GM12864 (cell line): Measurements from ENCODE around the gene PHTF2.
A peak's percentile ranks its signal among the peaks of the same experiment; 100 is the strongest.

Experiments
- DNase-seq: peaks from one replicate; pipeline ENCODE4 v3.0.0-alpha.2; 2011; ENCODE audit warnings: low read depth
- H3K4me3 ChIP-seq: 2 replicates; pipeline ENCODE4 v1.5.1; 2011; ENCODE audit warnings: mild to moderate bottlenecking, low read depth, low read length, control low read depth
- TF ChIP-seq, protein P1 (sequence below): IDR thresholded peaks from 2 replicates; pipeline ENCODE4 v1.5.1; 2011; ENCODE audit warnings: low read depth, mild to moderate bottlenecking, moderate library complexity, low read length, control low read depth, inconsistent platforms; ENCODE audit errors: missing control alignments

PHTF2 gene

DNA sequence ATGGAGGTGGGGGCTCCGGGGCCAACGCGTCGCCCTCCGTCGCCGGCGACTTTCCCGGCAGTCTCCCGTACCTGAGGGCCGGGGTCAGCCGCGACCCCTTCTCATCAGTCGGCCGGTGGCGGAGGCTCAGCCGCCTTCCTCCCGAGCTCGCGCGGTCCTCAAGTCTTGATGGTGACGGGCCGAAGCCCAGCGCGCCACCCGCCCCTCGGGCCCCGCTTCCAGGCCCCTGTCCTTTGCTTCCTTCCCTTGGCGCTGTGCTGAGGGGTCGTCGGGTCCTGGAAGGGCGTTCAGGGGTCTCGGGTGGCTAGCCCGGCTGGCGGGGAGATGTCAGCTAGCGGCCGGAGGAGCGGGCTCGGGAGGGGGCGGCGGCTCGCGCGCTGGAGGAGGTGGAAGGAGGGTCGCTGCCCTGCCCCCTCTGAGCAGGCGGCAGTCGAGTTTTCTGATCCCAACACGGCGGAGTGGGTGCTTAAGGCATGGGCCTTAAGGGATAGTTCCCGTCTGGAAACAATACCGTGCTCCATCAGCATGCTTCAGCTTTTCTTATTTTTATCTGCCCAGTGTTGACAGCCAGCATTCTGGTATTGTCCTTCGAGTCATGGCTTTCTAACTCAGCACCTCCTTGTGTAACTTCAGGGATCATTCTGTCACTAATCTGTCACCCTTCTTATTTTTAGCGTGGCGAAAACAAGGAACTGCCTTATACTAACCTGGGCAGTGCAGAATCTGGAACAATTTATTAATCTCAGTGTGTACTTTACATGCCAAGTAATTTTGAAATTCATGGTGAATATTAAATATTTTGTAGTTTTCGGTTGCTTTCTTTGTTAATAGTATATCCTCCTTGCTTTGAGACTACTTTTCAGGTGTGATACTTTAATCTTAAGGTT is 748 bp downstream of the PHTF2 start:
- H3K4me3 ChIP-seq, result peak overlapping the region; percentile 97
- no peak for DNase-seq
- TF ChIP-seq, protein P1, sequence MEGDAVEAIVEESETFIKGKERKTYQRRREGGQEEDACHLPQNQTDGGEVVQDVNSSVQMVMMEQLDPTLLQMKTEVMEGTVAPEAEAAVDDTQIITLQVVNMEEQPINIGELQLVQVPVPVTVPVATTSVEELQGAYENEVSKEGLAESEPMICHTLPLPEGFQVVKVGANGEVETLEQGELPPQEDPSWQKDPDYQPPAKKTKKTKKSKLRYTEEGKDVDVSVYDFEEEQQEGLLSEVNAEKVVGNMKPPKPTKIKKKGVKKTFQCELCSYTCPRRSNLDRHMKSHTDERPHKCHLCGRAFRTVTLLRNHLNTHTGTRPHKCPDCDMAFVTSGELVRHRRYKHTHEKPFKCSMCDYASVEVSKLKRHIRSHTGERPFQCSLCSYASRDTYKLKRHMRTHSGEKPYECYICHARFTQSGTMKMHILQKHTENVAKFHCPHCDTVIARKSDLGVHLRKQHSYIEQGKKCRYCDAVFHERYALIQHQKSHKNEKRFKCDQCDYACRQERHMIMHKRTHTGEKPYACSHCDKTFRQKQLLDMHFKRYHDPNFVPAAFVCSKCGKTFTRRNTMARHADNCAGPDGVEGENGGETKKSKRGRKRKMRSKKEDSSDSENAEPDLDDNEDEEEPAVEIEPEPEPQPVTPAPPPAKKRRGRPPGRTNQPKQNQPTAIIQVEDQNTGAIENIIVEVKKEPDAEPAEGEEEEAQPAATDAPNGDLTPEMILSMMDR, result no peak

DNA sequence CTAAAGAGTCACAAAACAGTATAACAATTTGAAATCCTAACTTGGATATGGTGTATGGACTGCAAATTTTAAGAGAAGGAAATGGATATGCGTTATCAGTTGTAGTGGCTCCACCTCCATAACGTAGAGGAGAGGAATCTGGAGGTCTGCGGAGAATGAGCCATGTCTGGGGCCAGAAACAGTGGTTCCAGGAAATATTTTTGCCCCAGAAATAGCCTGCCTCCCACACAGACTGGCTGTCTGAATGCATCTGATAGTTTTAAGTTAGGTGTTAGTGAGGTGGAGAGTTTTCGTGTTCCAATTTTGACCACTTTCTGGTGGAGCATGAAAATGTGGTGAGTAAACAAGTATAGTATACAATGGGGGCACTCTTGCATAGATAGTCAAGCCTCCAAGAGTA is 1.6 kb downstream of the PHTF2 start:
- no peak for DNase-seq
- TF ChIP-seq, protein P1, result no peak
- H3K4me3 ChIP-seq, result peak overlapping the region; percentile 97

DNA sequence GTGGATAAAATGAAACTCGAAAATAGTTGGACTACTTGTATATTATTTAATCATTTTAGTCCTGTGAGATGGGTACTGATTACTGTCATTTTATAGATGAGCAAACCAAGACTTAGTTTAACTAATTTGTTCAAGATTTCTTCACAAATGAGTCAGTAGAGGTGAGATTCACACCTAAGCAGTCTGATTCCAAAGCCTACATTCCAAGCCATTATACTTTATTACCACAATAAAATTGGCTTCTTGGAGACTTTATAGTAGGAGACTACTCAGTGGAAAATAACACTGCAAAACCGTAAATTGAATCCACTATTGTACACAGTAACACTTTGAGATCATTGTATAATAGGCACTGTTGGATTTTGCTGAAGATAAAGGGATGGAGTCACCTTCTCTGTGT is 2.2 kb downstream of the PHTF2 start:
- TF ChIP-seq, protein P1, result no peak
- no peak for DNase-seq
- no peak overlapping the region for H3K4me3 ChIP-seq

DNA sequence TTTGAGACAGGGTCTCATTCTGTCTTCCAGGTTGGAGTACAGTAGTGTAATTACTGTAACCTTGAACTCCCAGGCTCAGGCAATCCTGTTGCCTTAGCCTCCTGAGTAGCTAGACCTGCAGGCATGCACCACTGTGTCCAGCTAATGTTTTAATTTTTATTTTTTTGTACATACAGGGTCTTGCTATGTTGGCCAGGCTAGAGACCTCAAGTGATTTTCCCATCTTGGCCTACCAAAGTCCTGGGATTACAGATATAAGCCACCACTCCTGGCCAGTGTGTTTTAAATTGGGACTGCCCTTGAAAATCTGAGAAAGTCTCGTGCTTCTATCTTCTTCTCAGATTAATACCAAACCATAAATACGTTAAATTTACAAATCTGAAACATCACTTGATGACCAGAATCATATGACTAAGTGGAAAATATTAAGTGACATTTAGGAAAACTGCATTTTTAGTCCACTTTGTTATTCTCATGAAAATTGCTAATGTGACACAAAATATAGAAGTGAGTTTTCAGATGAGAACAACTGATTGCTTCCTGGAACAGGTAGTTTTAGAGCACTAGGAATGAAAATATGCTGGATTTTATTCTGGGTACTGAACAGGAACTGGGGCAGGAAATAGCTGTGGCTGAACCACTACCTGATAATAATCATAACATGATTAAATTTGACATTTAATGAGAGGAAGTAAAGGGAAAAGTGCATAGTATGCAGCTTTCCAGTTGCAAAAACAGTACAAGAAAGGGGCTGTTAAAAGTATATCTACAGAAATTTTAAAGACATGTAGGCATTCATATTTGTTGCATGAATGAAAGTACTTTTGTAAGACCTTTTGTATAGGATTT is 4.2 kb downstream of the PHTF2 start:
- no peak overlapping the region for H3K4me3 ChIP-seq
- DNase-seq, result no peak
- TF ChIP-seq, protein P1, result no peak

DNA sequence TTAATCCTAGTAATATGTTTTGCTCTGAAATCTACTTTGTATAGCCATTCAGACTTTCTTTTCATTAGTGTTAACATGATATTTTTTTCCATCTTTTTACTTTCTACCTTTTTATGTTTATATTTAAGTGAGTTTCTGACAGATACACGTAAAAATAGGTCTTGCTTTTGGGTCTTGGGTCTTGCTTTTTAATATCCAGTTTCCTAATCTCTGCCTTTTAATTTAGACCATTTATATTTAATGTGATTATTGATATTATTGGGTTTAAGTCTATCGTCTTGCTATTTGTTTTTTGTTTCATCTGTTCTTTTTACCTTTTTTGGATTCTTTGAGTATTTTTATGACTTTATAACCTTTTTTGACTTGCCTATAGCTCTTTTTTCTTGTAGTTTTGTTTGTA is 7.9 kb downstream of the PHTF2 start:
- TF ChIP-seq, protein P1, result no peak
- no peak for DNase-seq
- H3K4me3 ChIP-seq, result no peak overlapping the region

DNA sequence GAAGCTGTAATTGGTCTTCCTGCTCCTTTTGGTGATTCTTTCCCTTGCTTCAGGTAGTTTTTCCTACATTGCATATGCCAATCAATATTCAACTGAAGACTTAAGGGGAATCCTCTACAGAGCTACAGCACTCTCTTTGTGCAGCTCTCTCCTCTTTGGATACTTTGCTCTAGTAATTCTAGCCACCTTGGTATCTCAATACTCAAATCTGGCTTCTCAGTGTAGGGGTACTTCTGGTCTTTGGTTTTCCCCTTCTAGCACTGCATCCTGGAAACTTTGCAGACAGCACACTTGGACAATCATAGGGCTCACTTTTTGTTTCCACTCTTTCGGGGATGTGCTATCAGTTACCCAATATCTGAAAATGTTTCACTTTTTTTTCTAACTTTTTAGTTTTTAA is 9.9 kb downstream of the PHTF2 start:
- no peak overlapping the region for H3K4me3 ChIP-seq
- TF ChIP-seq, protein P1, result no peak
- DNase-seq, result no peak
